Large intestine (tissue), 3 donors: ENCODE results near the gene SERINC5. TPM values are rescaled to one million over a fixed set of nuclear protein-coding genes. Genes with fewer than 3 reads are reported as not detected.

Source experiments
- DNase-seq, 2 donors: peaks; one replicate each; pipeline versions ENCODE4 v3.0.0 to v3.0.0-alpha.2; 2013
- H3K27ac ChIP-seq: one replicate; pipeline ENCODE4 v1.5.1; 2013; ENCODE audit warnings: low read length
- H3K27me3 ChIP-seq: 2 replicates; pipeline ENCODE4 v1.6.1; 2013; ENCODE audit warnings: low read length; ENCODE audit not compliant: control insufficient read depth, insufficient read depth
- H3K36me3 ChIP-seq: 2 replicates; pipeline ENCODE4 v1.6.1; 2013; ENCODE audit warnings: low read length; ENCODE audit not compliant: control insufficient read depth, insufficient read depth
- H3K4me1 ChIP-seq: one replicate; pipeline ENCODE4 v1.6.1; 2013; ENCODE audit warnings: low read length; ENCODE audit not compliant: control insufficient read depth, insufficient read depth
- H3K4me3 ChIP-seq: one replicate; pipeline ENCODE4 v1.5.1; 2013; ENCODE audit warnings: low read length
- H3K9me3 ChIP-seq: one replicate; pipeline ENCODE4 v1.6.1; 2013; ENCODE audit warnings: mild to moderate bottlenecking, low read depth, low read length, moderate library complexity; ENCODE audit not compliant: control insufficient read depth
- WGBS: methylation state at CpG from one replicate; pipeline ENCODE4 v1.1.5; 2013; ENCODE audit warnings: low lambda C conversion rate; ENCODE audit not compliant: insufficient coverage; 5-methylcytosine and 5-hydroxymethylcytosine counted together
- polyA plus RNA-seq: library from polyadenylated mRNA; unstranded; fragments of 120-200 nt; gene quantifications from one replicate; pipeline ENCODE4 v1.2.1, GENCODE V29; 2013

SERINC5 gene
- polyA plus RNA-seq, 1 donor: 44.8 TPM

DNA sequence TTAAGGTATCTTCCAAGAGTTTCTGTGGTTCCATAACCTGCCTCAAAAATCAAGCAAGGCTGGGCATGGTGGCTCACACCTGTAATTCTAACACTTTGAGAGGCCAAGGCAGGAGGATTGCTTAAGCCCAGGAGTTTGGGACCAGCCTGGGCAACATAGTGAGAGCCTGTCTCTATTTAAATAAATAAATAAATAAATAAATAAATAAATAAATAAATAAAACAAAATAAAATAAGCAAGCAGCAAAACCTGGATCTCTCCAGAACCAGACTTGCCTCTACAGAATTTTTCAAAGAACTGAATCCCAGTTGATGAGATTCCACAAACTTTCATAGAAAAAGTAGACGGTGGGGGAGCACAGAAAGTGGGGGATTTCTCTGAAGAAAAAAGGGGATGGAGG lies 12.3 kb downstream of the SERINC5 start:
- no peak for DNase-seq
- H3K4me1 ChIP-seq: peaks cover 41% of the 10 kb centered on the region
- no peak overlapping the region for H3K27ac ChIP-seq
- H3K27me3 ChIP-seq: no peaks in the 10 kb centered on the region
- peaks cover 14% of the 10 kb centered on the region for H3K9me3 ChIP-seq
- no CpG with 5 or more reads among the region's 1 CpG for WGBS
- H3K36me3 ChIP-seq: peaks cover 11% of the 10 kb centered on the region
- no peak overlapping the region for H3K4me3 ChIP-seq

DNA sequence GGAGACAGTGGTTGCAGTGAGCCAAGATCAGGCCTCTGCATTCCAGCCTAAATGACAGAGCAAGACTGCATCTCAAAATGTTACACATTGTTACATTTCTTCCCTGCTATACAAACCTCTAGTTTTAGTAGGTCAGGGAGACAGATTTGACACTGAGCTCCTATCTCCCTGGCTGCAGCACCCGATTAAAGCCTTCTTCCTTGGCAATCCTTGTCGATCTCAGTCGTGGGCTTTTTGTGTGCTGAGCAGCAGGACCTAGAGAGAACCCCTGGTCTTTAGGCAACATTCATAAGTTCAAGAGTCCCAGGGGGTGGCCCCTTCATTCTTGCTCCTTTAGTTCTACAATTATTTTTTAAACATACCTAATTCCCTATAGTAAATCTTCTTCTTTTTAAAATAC lies 13.0 kb downstream of the SERINC5 start:
- no peak overlapping the region for H3K27ac ChIP-seq
- peaks cover 14% of the 10 kb centered on the region for H3K9me3 ChIP-seq
- H3K4me3 ChIP-seq: no peak overlapping the region
- peaks cover 36% of the 10 kb centered on the region for H3K4me1 ChIP-seq
- WGBS: no CpG with 5 or more reads among the region's 3 CpGs
- H3K36me3 ChIP-seq: peaks cover 11% of the 10 kb centered on the region
- no peaks in the 10 kb centered on the region for H3K27me3 ChIP-seq
- no peak for DNase-seq

DNA sequence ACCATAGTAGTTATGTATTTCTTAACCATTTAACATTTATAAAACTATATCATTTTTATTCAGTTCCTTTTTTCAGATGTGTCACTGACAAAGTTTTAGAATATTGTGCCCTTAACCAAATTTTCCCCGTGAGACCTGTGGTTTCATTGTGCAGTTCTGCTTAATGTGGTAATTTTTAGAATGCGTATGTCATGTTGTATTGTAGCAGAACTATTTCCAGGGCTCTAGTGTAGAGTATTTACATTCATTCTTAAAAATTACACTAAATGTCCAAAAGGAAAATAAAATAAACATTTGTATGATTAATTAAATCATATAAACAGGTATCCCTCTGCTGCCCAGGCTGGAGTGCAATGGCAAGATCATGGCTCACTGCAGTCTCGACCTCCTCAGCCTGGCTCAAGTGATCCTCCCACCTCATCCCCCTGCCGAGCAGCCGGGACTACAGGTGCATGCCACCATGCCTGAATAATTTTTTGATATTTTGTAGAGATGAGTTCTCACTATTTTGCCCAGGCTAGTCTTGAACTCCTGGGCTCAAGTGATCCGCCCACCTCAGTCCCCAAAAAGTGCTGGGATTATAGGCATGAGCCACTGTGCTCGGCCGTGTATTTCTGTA lies 15.4 kb downstream of the SERINC5 start:
- peaks cover 11% of the 10 kb centered on the region for H3K36me3 ChIP-seq
- H3K4me3 ChIP-seq: no peak overlapping the region
- no peak for DNase-seq
- no peak overlapping the region for H3K27ac ChIP-seq
- WGBS: 100% methylated on average over 3 of the region's 8 CpGs
- peaks cover 14% of the 10 kb centered on the region for H3K4me1 ChIP-seq
- H3K9me3 ChIP-seq: peaks cover 14% of the 10 kb centered on the region
- H3K27me3 ChIP-seq: no peaks in the 10 kb centered on the region

DNA sequence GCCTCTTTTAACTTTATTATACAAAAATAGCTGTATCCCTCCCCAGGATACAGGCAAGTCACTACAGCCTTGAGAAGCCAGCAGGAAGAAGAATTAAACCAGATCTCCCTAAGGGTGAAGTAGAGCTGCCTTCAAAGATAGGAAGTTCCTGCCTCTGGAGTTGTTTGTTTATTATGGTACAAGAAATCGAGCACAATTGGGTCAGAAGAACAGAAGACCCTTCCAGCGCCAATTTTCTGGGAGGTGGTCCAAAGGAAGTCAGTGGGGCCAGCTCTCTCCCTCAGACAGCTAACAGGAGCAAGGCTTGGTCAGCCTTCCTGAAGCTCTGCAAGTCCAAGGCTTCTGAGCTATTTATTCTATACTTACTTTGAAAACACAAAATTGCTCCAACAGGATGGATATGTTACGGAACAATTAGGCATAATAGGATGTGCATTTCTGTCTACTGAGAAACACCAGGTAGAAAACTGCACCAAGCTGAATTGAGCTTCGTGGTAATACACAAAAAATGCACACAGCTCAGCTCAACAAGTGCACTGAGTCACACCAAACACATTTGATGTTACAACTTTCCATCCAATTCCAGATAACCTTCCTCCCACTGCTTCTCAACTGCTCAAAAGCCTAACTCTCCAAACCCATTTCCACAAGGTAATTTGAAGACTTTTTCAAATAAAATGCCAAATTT lies 16.0 kb downstream of the SERINC5 start:
- H3K27ac ChIP-seq: no peak overlapping the region
- WGBS: no CpG with 5 or more reads among the region's 4 CpGs
- no peaks in the 10 kb centered on the region for H3K27me3 ChIP-seq
- peaks cover 14% of the 10 kb centered on the region for H3K9me3 ChIP-seq
- H3K4me1 ChIP-seq: peaks cover 8% of the 10 kb centered on the region
- peaks cover 11% of the 10 kb centered on the region for H3K36me3 ChIP-seq
- no peak overlapping the region for H3K4me3 ChIP-seq
- DNase-seq: no peak

DNA sequence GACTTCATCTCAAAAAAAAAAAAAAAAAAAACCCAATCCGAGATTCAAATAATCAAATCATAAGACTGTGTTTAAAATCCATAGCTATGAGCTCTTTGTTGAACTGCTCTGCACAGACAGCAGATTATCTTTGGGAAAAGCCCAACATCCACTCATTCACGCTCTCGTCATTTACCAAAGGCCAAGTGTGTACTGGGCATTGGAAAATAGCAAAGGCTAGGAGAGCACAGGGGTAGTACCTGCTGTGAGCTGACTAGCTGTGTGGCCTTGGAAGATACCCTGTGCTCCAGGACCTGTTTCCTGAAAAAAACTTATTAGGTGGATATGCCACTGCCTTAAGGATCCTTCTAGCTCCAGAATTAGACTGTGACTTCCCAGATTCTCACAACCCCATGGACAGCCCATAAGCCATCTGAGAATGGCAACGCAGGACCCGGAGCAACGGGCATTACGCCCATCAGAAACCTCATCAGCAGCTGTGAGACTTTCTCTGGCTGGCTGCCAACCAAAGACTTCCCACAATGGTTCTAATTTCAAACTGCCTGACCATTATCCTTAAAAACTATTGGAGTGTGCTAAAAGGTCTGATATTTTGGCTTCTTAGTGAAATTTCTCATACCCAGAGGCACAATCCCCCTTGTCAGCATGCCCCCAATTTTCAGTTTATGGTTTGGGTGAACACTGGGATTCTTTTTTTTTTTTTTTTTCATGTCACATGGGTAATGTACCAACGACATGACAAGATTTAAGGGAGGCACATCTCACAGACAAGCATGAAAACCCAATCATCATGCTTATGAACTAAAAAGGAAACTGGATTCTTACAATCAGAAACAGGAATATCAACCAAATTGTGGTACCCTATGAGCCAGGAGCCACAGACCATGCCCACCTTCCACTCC lies 16.8 kb downstream of the SERINC5 start:
- H3K9me3 ChIP-seq: peaks cover 14% of the 10 kb centered on the region
- DNase-seq: peak in 1 of 2 donors; percentile 44
- no CpG with 5 or more reads among the region's 8 CpGs for WGBS
- H3K4me3 ChIP-seq: no peak overlapping the region
- H3K27me3 ChIP-seq: no peaks in the 10 kb centered on the region
- peaks cover 11% of the 10 kb centered on the region for H3K36me3 ChIP-seq
- H3K27ac ChIP-seq: no peak overlapping the region
- peaks cover 6% of the 10 kb centered on the region for H3K4me1 ChIP-seq

DNA sequence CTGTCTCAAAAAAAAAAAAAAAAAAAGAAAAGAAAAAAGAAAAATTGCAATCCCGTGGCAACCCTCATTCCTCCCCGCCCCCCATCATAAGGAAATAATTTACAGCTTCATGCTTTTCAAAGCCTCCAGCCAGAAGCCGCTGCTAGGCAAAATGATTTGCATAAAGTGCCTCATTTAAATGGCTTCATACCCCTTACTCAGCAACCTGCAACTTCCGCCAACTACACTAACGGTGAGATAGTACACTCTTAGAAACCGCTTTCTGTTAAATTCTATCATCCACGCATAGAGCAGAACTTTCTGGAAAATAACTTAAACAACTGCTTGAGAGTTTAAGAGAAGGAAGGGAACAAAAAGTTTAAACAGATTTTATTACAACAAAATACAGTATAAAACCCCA lies 17.8 kb downstream of the SERINC5 start:
- peaks cover 12% of the 10 kb centered on the region for H3K9me3 ChIP-seq
- WGBS: 80% methylated on average over 1 of the region's 7 CpGs
- no peak overlapping the region for H3K27ac ChIP-seq
- peaks cover 11% of the 10 kb centered on the region for H3K36me3 ChIP-seq
- peaks cover 6% of the 10 kb centered on the region for H3K4me1 ChIP-seq
- no peaks in the 10 kb centered on the region for H3K27me3 ChIP-seq
- no peak for DNase-seq
- no peak overlapping the region for H3K4me3 ChIP-seq

DNA sequence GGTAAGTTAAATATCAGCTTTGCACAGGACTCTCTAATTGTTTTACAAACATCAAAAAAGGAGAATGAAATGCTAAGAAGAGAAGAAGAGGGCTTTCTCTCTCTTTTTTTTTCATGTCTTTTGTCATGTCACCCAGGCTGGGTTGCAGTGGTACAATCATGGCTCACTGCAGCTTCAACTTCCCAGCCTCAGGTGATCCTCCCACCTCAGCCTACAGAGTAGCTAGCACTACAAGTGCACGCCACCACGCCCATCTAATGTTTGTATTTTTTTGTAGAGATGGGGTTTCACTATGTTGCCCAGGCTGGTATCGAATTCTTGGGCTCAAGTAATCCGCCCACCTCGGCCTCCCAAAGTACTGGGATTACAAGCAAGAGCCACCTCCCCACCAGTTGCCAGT lies 18.6 kb downstream of the SERINC5 start:
- WGBS: no CpG with 5 or more reads among the region's 5 CpGs
- Histone ChIP-seq H3K27me3 (no peaks in the 10 kb centered on the region), H3K4me1 (peaks cover 6% of the 10 kb centered on the region), H3K27ac (no peak overlapping the region), H3K36me3 (peaks cover 6% of the 10 kb centered on the region), H3K9me3 (peaks cover 4% of the 10 kb centered on the region), H3K4me3 (no peak overlapping the region)
- DNase-seq: no peak

DNA sequence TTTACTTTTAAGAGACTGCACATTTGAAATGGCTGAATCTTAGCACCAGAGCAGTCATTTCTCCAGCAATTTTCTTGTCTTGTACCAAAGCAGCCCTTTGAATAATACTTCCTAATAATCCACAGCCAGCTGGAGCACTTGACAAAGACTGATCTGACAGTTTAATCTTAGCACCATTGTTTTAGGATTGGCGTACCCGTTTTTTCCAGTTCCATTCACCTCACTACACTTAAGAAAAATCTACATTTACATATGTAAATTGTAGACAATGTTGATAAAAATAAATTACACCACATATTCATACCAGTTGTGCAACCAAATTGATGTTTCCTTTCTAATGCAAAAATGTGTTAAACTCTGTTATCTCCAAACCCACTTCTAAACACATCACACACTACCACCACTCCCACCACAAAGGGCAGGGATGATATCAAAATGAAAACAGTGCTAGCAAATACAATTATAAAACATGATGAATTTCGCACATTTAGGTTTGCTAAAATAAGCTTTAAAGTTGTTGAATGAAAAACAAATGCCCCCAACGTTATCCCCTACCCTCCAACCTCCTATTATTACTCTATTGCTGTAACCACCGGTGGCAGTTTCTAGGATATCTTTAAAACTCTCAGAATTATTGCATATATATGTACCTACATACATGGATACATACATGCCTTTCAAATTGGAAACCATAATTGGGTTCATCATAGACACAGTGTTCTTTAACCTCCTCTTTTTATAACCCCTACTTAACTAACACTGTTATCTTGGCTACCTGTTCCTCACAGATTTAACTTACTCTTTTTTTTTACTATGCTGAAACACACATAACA lies 21.5 kb downstream of the SERINC5 start:
- H3K27me3 ChIP-seq: no peaks in the 10 kb centered on the region
- no peak overlapping the region for H3K27ac ChIP-seq
- H3K9me3 ChIP-seq: no peaks in the 10 kb centered on the region
- H3K4me3 ChIP-seq: no peak overlapping the region
- no peak for DNase-seq
- peaks cover 22% of the 10 kb centered on the region for H3K4me1 ChIP-seq
- WGBS: 14% methylated on average over 2 of the region's 5 CpGs
- H3K36me3 ChIP-seq: no peaks in the 10 kb centered on the region

DNA sequence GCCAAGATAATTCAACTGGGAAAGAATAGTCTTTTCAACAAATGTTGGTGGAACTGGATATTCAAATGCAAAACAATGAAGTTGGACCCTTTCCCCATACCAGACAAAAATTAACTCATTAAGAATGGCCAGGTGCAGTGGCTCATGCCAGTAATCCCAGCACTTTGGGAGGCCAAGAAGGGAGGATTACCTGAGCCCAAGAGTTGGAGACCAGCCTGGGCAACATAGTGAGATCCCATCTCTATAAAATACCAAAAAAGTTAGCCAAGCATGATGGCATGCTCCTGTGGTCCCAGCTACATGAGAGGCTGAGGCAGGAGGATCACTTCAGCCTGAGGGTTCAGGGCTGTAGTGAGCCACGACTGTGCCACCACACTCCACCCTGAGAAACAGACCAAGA lies 24.2 kb downstream of the SERINC5 start:
- Histone ChIP-seq H3K9me3 (no peaks in the 10 kb centered on the region), H3K36me3 (no peaks in the 10 kb centered on the region), H3K27ac (no peak overlapping the region), H3K27me3 (no peaks in the 10 kb centered on the region), H3K4me3 (no peak overlapping the region), H3K4me1 (peaks cover 23% of the 10 kb centered on the region)
- no CpG with 5 or more reads among the region's 1 CpG for WGBS
- no peak for DNase-seq

DNA sequence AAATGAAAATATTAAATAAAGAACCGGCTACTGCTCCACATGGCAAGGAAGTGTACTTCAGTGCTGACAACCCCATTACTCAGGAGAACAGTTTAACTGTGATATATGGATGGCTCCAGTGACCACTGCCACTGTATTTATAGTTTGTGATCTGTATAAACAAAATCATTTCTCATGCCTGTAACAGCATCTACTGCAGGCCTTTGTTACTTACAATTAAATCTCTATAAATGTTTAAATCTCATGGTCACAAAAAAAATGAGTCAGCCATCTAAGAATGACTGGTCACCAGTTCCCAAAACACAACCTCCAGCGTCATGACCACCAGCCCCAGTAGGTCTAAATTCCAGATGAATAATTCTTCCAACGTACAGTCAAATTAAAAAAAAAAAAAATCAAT lies 24.6 kb downstream of the SERINC5 start:
- no peaks in the 10 kb centered on the region for H3K9me3 ChIP-seq
- no peak overlapping the region for H3K27ac ChIP-seq
- peaks cover 23% of the 10 kb centered on the region for H3K4me1 ChIP-seq
- H3K27me3 ChIP-seq: no peaks in the 10 kb centered on the region
- WGBS: no CpG with 5 or more reads among the region's 3 CpGs
- no peaks in the 10 kb centered on the region for H3K36me3 ChIP-seq
- DNase-seq: no peak
- H3K4me3 ChIP-seq: no peak overlapping the region
